Gastroesophageal sphincter (tissue), 3 donors: Measurements from ENCODE around the gene LSP1.

Source experiments
- CTCF ChIP-seq, 4 experiments: fragments of 200-600 bp in 2 of 4; fragments of 450-650 bp in 2 of 4; sonication (generic) in 1 of 4; IDR thresholded peaks; one replicate each; pipeline ENCODE4 v1.5.1; 2017 to 2019; ENCODE audit warnings: antibody characterized with exemption in 4 of 4, mild to moderate bottlenecking in 2 of 4, moderate library complexity in 2 of 4
- POLR2A ChIP-seq, 2 donors: fragments of 450-650 bp; IDR thresholded peaks; one replicate each; pipeline ENCODE4 v1.6.1; 2017; ENCODE audit warnings: antibody characterized with exemption in 2 of 2, mild to moderate bottlenecking in 2 of 2, moderate library complexity in 1 of 2
- POLR2AphosphoS5 ChIP-seq: sonication (generic); formaldehyde crosslinking; IDR thresholded peaks from one replicate; pipeline ENCODE4 v1.6.1; 2017; ENCODE audit warnings: antibody characterized with exemption

- TF ChIP-seq CTCF (IDR thresholded peaks at IDR 0.05) (no peak), POLR2A (IDR thresholded peaks at IDR 0.05) (no peak), POLR2AphosphoS5 (no peak)
Observed at GRCh38 chr11:1844221-1845094, 8.4 kb upstream of the LSP1 start.
